Erythroblast (primary cell): ENCODE measurements around the gene MPHOSPH8.

Source experiments
- DNase-seq, 2 experiments: peaks; one replicate each; lab custom pipeline; 2025; lab: John Stamatoyannopoulos, UW
- GATA1 ChIP-seq: IDR thresholded peaks from 2 replicates; pipeline ENCODE4 v1.6.1; 2011; ENCODE audit warnings: low read depth, mild to moderate bottlenecking, control low read depth, low read length, moderate library complexity
- POLR2A ChIP-seq: IDR thresholded peaks from 2 replicates; pipeline ENCODE4 v1.6.1; 2011; ENCODE audit warnings: mild to moderate bottlenecking, low read length

The MPHOSPH8 gene, protein sequence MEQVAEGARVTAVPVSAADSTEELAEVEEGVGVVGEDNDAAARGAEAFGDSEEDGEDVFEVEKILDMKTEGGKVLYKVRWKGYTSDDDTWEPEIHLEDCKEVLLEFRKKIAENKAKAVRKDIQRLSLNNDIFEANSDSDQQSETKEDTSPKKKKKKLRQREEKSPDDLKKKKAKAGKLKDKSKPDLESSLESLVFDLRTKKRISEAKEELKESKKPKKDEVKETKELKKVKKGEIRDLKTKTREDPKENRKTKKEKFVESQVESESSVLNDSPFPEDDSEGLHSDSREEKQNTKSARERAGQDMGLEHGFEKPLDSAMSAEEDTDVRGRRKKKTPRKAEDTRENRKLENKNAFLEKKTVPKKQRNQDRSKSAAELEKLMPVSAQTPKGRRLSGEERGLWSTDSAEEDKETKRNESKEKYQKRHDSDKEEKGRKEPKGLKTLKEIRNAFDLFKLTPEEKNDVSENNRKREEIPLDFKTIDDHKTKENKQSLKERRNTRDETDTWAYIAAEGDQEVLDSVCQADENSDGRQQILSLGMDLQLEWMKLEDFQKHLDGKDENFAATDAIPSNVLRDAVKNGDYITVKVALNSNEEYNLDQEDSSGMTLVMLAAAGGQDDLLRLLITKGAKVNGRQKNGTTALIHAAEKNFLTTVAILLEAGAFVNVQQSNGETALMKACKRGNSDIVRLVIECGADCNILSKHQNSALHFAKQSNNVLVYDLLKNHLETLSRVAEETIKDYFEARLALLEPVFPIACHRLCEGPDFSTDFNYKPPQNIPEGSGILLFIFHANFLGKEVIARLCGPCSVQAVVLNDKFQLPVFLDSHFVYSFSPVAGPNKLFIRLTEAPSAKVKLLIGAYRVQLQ

GRCh38 chr13:19633479-19634255 is at the start of gene MPHOSPH8:
TSS of gene MPHOSPH8 (plus strand) at chr13:19633659. CDS start at chr13:19633749, 90 bp downstream.
- DNase-seq, result peak; percentile 98 to 99
- peak; percentile 74 for TF ChIP-seq POLR2A
- no peak for TF ChIP-seq GATA1

DNA sequence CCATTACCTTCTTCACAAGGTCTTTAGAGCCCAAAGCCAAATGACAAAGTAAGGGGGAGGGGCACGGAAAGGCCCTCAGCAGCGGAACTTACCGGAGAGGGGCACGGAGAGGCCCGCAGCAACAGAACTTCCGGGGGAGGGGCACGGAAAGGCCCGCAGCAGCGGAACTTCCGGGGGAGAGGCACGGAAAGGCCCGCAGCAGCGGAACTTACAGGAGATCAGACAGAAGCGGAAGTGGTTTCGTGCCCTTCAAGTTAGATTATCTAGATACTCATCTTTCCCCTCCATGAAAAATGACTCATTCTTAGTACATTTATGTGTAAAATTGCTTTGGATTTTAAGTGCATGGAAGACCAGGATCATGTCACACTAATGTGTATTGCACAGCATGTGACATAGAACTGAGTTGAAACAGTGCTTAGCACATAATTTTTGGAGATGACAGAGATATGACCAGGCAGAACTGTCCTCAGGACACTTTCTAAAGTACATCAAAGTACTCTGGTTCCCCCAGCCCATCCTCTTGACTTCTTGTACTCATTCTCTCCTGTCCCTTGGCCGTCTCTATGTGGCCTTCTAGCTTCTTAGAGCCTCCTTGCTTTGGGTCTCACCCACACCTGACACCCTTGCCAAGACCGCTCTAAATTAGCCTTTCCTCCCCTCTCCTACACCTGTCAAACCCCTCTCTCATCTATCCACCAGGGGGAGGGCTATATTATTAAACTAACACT is 46.4 kb upstream of the MPHOSPH8 start:
- peak; percentile 59 to 66 for DNase-seq
- TF ChIP-seq POLR2A, result no peak
- no peak for TF ChIP-seq GATA1

DNA sequence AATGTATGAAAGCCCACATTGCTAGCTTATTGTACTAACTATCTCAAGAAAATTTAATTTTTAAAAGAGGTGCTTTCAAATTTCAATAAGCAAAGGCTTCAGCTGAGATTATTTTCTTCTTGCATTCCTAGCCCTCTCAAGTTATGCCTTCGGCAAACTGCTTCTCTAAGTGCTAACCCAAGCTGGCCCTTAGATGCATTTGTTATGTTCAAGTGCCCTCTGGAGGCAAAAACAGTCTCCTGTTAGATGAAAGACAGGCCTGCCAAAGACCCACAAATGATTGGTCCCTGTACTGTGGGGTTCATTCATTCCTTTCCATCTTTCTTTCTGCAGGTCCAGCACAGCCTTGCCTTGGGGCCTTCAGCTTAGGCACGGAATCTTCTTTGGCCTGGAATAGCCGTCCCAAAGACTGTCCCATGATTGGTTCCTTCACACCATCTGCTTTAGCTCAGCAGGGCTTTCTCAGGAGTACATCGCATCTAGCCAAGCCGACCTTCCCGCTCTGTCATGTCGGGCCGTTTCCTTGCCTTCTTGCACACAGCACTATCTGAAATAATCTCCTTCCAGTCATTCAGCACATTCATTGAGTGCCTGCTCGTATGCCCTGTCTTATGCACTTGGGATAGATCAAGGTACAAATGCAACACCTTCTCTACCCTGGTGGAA is 45.7 kb upstream of the MPHOSPH8 start:
- DNase-seq, result peak; percentile 59 to 64
- TF ChIP-seq GATA1 (no peak), POLR2A (no peak)

DNA sequence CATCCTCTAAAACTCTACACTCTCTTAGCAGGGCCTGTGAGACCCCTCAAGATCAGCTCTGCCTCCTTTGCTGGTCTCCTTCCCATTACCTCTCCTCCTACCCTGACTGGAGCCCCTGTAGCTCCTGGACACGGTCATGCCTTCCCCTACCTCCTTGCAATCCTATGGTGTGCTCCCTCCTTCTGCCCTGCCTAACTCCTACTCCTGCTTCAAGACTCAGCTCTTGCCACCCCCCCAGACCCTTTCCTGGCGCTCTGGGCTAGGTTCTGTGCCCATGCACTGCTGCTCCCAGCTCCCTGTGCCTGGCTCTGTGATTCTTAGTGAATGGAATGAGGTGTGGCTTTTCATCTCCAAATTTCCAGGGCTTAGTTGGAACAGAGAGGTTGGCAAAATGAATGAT is 44.1 kb upstream of the MPHOSPH8 start:
- TF ChIP-seq POLR2A, result no peak
- no peak for TF ChIP-seq GATA1
- no peak for DNase-seq

DNA sequence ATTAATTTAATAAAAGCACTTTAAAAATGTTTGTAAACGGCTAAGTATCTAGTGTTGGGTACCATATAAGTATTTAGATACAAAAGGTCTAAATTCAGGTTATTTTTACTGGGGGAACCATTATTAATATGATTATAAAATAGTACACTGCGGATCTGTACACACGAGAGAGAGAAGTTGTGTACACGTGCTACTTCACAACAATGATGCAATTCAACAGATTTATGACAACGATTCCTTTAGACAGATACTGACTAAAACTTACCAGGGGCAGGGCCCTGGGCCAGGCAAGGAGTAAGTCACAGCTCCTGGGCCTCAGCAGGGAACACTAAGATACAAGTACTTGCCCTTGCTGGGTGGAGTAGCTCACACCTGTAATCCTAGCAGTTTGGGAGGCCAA is 43.0 kb upstream of the MPHOSPH8 start:
- no peak for DNase-seq

GRCh38 chr13:19591864-19592263 is 41.6 kb upstream of the MPHOSPH8 start:
- no peak for TF ChIP-seq POLR2A
- TF ChIP-seq GATA1, result no peak
- DNase-seq, result no peak

More for the DNA sequence above, 43.0 kb upstream of the MPHOSPH8 start:
- TF ChIP-seq POLR2A (no peak), GATA1 (no peak)

GRCh38 chr13:19592657-19593180 is 40.7 kb upstream of the MPHOSPH8 start:
- TF ChIP-seq POLR2A, result no peak
- no peak for TF ChIP-seq GATA1
- no peak for DNase-seq

DNA sequence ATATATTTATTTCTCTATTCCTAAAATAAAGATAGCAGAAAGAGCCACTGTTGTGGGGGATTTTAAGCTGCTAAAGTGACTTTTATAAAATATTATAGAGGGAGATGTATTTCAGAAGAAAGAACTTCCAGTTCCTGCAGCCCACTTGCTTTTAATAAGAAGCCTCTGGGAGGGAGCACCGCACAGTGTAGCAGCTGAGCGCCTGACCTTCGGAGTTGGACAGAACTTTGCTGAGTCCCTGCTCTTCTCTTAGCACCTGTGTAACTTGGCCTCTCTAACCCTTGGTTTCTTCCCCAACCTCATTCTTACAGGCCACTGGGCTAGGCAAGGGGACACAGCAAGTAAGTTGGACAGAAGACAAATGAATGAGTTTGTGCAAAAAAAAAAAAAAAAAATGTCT is 37.4 kb upstream of the MPHOSPH8 start:
- no peak for DNase-seq
- no peak for TF ChIP-seq POLR2A
- no peak for TF ChIP-seq GATA1

- TF ChIP-seq POLR2A, result no peak
- no peak for TF ChIP-seq GATA1
- no peak for DNase-seq
These were observed 36.5 kb upstream of the MPHOSPH8 start for GRCh38 chr13:19596960-19597361.

- no peak for TF ChIP-seq GATA1
- TF ChIP-seq POLR2A, result no peak
- DNase-seq, result no peak
These were observed 35.9 kb upstream of the MPHOSPH8 start for GRCh38 chr13:19597523-19597922.

GRCh38 chr13:19601749-19602725 is 31.4 kb upstream of the MPHOSPH8 start:
- DNase-seq, result peak; percentile 72 to 75
- peak; percentile 49 for TF ChIP-seq POLR2A
- no peak for TF ChIP-seq GATA1

DNA sequence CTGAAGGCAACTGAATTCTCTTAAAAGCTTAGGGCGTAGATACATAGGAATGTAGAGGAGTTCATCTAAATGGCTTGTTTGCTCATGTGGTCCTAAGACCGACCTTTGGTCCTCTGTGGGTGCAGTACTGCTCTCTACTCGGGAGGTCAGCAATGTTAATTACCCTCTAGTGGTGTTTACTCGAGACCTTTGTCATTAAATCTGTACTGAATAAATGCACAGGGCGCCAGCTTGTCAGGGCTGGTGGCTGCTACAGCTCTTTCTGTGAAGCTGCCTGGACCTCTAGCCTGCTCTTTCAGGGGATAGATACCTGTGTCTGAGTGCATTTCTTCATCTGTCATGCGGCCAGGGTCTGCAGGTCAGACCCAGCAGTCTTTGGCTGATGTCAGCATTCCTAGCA is 29.2 kb upstream of the MPHOSPH8 start:
- no peak for TF ChIP-seq POLR2A
- no peak for TF ChIP-seq GATA1
- no peak for DNase-seq
